Measurements from ENCODE around the gene NATD1.

NATD1 gene

DNA sequence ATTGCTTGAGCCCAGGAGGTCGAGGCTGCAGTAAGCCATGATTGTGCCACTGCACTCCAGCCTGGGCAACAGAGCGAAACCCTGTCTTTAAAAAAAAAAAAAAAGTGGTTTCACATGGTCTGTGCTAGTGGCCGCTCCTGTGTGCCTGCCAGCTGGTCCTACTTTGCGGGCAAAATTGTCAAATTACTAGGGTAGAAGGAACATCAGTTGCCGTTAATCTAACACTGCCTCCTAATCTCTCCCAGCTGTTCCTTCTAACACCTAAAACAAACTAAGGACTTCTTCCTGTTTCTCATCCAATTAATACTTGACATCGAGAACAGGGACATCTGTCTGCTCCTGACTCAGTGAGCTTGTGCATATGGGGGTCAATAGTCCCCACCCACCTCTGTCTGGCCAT is 63.1 kb downstream of the NATD1 start:
- TF ChIP-seq, protein P1, sequence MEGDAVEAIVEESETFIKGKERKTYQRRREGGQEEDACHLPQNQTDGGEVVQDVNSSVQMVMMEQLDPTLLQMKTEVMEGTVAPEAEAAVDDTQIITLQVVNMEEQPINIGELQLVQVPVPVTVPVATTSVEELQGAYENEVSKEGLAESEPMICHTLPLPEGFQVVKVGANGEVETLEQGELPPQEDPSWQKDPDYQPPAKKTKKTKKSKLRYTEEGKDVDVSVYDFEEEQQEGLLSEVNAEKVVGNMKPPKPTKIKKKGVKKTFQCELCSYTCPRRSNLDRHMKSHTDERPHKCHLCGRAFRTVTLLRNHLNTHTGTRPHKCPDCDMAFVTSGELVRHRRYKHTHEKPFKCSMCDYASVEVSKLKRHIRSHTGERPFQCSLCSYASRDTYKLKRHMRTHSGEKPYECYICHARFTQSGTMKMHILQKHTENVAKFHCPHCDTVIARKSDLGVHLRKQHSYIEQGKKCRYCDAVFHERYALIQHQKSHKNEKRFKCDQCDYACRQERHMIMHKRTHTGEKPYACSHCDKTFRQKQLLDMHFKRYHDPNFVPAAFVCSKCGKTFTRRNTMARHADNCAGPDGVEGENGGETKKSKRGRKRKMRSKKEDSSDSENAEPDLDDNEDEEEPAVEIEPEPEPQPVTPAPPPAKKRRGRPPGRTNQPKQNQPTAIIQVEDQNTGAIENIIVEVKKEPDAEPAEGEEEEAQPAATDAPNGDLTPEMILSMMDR (IDR thresholded peaks at IDR 0.05; ENCODE audit: borderline replicate concordance, insufficient read depth, low read depth, low read length): no peak
- no peak overlapping the region for H3K4me3 ChIP-seq (ENCODE audit: low read depth, low read length)

DNA sequence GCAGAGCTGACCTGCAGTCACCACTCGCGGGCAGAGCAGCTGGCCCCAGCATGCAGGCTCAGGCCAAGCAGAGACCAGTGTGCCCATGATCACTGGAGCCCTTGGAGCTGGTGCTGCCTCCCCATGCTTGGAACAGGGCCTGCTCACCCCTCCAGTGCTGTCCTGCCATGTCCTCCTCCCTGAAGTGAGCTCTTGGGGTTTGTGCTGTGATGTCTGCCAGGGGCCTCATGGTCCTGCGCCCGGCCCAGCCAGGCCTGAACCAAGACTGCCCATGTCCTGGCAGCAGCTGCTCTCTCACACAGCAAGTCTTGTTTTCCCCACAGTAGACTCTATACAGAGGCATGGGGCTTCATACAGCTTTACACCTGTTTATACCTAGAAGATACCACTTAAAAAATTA is 63.8 kb downstream of the NATD1 start:
- TF ChIP-seq, protein P1 (IDR thresholded peaks at IDR 0.05; ENCODE audit: borderline replicate concordance, insufficient read depth, low read depth, low read length): no peak
- H3K4me3 ChIP-seq (ENCODE audit: low read depth, low read length): no peak overlapping the region

All from GM12875 (cell line).